ENCODE data around the gene GLRA1.

The GLRA1 gene

DNA sequence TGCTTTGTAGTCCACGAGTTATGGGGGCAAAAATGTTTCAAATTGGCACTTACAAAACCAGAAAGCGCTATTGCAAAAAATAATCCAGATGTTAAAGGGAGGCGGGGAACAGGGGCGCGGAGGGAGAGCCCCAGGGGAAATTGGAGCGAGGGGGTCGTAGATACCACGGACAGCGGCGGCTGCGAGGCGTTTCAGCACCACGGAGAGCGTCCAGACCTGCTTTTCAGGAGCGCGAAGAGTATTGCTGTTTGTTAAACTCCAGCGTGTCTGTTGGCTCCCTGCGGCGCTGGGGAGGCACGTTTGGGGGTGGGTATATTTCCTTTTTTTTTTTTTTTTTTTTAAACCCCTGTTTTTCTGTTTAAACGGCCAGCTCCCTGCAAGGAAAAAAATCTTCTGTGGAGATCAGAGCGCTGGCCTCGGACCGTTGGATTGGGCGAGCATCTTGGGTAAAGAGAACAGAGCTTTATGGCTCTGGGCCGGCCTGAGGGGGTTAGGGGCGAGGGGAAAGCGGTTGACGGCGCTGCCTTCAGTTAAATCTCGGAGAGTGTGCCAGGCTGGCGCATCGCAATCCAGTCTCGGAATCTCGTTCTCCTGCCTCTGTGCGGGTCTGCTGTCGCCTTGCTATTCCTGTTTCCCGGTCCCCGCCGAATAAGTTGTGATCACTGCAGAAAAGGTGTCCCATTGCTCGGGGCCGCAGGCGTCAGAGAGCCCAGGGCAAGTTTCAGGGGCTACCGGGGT is at the start of gene GLRA1:
Gene GLRA1 (minus strand): TSS at position 288 of the 738 bp plus-strand sequence. CDS start 302 bp downstream, outside the sequence.
- no peak within 1 kb of the TSS for H3K4me3 ChIP-seq (ENCODE audit: low read length in 2 of 2)

DNA sequence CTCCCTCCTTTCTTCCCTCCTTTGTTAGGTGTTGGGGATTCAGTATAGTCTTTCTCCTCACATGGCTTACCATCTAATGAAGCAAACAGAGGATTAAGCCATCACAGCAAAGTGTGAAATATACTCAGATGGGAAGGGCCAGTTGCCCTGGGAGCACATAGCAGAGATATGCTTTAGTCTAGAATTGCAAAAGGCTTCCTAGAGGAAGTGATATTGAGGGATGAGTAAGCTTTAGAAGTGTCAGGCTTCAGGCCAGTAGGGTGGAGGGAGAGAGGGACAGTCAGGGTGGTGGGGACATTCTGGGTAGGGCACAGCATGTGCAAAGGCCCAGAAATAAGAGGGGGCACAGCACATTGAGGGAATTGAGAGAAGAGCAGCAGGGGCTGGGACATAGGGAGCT is 46.2 kb upstream of the GLRA1 start:
- no peaks in the 10 kb centered on the region for H3K4me1 ChIP-seq (ENCODE audit: control insufficient read depth, insufficient read depth, low read length)
- H3K27me3 ChIP-seq (ENCODE audit: control insufficient read depth in 1 of 2, insufficient read depth in 2 of 2, low read length in 2 of 2): no peaks in the 10 kb centered on the region
- H3K27ac ChIP-seq (ENCODE audit: low read length): no peak overlapping the region
- no peaks in the 10 kb centered on the region for H3K36me3 ChIP-seq (ENCODE audit: control insufficient read depth in 2 of 2, insufficient read depth in 2 of 2, low read length in 2 of 2)
- H3K9ac ChIP-seq (ENCODE audit: low read length in 2 of 2): no peak overlapping the region
- H3K4me3 ChIP-seq (ENCODE audit: low read length in 2 of 2): no peak overlapping the region
- H3K9me3 ChIP-seq (ENCODE audit: control insufficient read depth in 2 of 2, low read length in 2 of 2): peaks cover 3 to 4% of the 10 kb centered on the region in 2 donors

More for the DNA sequence above, at the start of gene GLRA1:
- Histone ChIP-seq H3K4me1 (ENCODE audit: control insufficient read depth, insufficient read depth, low read length) (no peaks in the 10 kb centered on the region), H3K9ac (ENCODE audit: low read length in 2 of 2) (no peak within 1 kb of the TSS), H3K9me3 (ENCODE audit: control insufficient read depth in 2 of 2, low read length in 2 of 2) (peaks cover 2% of the 10 kb centered on the region in 2 donors), H3K36me3 (ENCODE audit: control insufficient read depth in 2 of 2, insufficient read depth in 2 of 2, low read length in 2 of 2) (no peaks in the 10 kb centered on the region), H3K27me3 (ENCODE audit: control insufficient read depth in 1 of 2, insufficient read depth in 2 of 2, low read length in 2 of 2) (peaks cover 4 to 19% of the 10 kb centered on the region in 2 donors), H3K27ac (ENCODE audit: low read length) (no peak within 1 kb of the TSS)

DNA sequence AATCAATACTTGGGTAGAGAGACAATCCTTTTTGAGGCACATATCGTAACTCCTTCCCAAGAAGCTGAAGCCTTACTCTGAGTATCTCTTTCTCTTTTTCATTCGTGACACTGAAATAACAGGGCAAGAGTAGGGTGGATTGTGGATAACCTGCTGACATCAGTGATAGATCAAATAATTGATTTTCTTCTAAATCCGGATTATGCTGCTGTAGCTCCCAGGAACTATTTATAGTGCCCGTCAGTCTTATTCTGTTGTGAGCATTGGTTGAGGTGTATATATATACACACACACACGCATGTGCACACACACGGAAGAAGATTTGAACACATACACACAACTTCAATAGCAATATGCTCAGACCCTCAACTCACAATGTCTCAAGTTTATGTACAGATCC is 43.2 kb upstream of the GLRA1 start:
- Histone ChIP-seq H3K9me3 (ENCODE audit: control insufficient read depth in 2 of 2, low read length in 2 of 2) (peaks cover 3 to 4% of the 10 kb centered on the region in 2 donors), H3K27ac (ENCODE audit: low read length) (no peak overlapping the region), H3K36me3 (ENCODE audit: control insufficient read depth in 2 of 2, insufficient read depth in 2 of 2, low read length in 2 of 2) (no peaks in the 10 kb centered on the region), H3K27me3 (ENCODE audit: control insufficient read depth in 1 of 2, insufficient read depth in 2 of 2, low read length in 2 of 2) (no peaks in the 10 kb centered on the region), H3K4me3 (ENCODE audit: low read length in 2 of 2) (no peak overlapping the region), H3K4me1 (ENCODE audit: control insufficient read depth, insufficient read depth, low read length) (no peaks in the 10 kb centered on the region), H3K9ac (ENCODE audit: low read length in 2 of 2) (no peak overlapping the region)

DNA sequence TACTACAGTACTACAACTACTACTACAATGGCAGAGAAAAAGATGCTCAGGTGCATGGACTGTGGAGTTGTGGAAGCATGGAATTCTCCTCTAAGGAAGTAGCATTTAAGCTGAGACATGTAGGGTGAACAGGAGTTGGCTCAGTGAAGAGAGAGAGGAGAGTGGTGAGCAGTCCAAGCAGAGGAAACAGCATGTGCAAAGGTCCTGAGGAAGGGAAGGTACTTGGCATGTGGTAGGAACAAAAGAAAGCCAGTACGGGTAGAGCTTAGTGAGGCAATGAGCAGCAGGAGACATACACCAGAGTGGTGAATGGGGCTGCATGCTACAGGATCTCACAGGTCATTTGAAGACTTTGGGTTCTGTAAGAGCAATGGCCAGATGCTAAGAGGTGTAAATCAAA is 41.4 kb upstream of the GLRA1 start:
- Histone ChIP-seq H3K9me3 (ENCODE audit: control insufficient read depth in 2 of 2, low read length in 2 of 2) (peaks cover 3 to 4% of the 10 kb centered on the region in 2 donors), H3K4me3 (ENCODE audit: low read length in 2 of 2) (no peak overlapping the region), H3K36me3 (ENCODE audit: control insufficient read depth in 2 of 2, insufficient read depth in 2 of 2, low read length in 2 of 2) (no peaks in the 10 kb centered on the region), H3K4me1 (ENCODE audit: control insufficient read depth, insufficient read depth, low read length) (no peaks in the 10 kb centered on the region), H3K27ac (ENCODE audit: low read length) (no peak overlapping the region), H3K27me3 (ENCODE audit: control insufficient read depth in 1 of 2, insufficient read depth in 2 of 2, low read length in 2 of 2) (no peaks in the 10 kb centered on the region), H3K9ac (ENCODE audit: low read length in 2 of 2) (no peak overlapping the region)

DNA sequence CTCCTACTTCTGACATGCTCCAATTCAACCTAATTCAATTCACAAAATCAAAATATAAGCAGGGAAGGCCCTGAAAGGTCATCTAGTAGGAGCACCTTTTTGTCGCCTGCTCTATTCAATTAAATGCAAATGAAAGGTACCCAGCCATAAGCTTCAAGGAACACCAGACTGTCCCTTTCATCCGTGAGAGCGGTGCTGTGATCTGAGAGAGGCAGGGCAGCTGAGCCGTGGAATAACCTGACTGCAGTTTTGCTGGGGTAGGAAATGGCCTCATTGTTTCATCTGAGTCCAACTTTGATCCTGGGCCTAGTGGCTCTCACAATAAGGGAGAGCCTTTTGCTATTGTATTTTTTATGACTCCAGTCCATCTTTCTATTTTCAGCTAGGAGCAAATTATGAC is 39.8 kb upstream of the GLRA1 start:
- Histone ChIP-seq H3K36me3 (ENCODE audit: control insufficient read depth in 2 of 2, insufficient read depth in 2 of 2, low read length in 2 of 2) (no peaks in the 10 kb centered on the region), H3K27ac (ENCODE audit: low read length) (no peak overlapping the region), H3K9me3 (ENCODE audit: control insufficient read depth in 2 of 2, low read length in 2 of 2) (peaks cover 3 to 4% of the 10 kb centered on the region in 2 donors), H3K4me1 (ENCODE audit: control insufficient read depth, insufficient read depth, low read length) (no peaks in the 10 kb centered on the region), H3K4me3 (ENCODE audit: low read length in 2 of 2) (no peak overlapping the region), H3K9ac (ENCODE audit: low read length in 2 of 2) (no peak overlapping the region), H3K27me3 (ENCODE audit: control insufficient read depth in 1 of 2, insufficient read depth in 2 of 2, low read length in 2 of 2) (no peaks in the 10 kb centered on the region)

DNA sequence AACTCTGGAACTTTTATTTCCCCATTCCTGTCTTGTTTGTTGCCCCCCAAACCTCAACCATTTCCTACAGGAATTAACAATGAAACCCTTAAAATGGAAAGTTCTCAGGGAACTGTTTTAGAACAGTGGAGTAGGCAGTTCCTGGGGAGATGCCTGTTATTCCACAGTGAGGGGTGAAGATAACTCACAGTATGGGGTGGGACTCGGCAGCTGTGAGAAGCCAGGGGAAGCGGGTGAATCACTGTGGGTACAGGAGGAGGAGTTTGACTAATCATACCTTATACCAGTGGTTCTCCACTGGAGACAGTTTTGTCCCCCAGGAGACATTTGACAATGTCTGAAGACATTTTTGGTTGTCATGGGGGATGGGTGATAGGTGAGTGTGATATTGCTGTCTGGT is 36.9 kb upstream of the GLRA1 start:
- no peaks in the 10 kb centered on the region for H3K4me1 ChIP-seq (ENCODE audit: control insufficient read depth, insufficient read depth, low read length)
- H3K27me3 ChIP-seq (ENCODE audit: control insufficient read depth in 1 of 2, insufficient read depth in 2 of 2, low read length in 2 of 2): no peaks in the 10 kb centered on the region
- peaks cover 3 to 4% of the 10 kb centered on the region in 2 donors for H3K9me3 ChIP-seq (ENCODE audit: control insufficient read depth in 2 of 2, low read length in 2 of 2)
- no peak overlapping the region for H3K27ac ChIP-seq (ENCODE audit: low read length)
- H3K4me3 ChIP-seq (ENCODE audit: low read length in 2 of 2): no peak overlapping the region
- H3K9ac ChIP-seq (ENCODE audit: low read length in 2 of 2): no peak overlapping the region
- H3K36me3 ChIP-seq (ENCODE audit: control insufficient read depth in 2 of 2, insufficient read depth in 2 of 2, low read length in 2 of 2): no peaks in the 10 kb centered on the region

DNA sequence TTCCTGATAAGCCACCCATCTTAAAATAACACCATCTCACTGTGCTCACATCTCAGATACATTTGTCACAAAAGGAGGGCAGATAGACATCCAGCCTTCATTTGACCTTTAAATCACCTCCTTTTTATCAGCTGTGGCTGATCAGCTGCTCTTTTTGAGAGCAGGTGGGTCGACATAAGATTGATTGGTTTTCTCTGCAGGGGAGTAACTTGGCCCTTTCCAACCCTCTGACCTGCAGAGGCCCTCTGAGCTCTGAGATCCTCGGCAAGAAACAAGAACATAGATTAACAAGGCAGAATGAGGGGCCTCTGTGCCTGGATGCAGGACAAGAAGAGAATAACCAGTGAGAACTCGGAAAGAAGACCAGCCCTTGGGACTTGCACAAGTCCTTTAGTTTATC is 33.5 kb upstream of the GLRA1 start:
- Histone ChIP-seq H3K4me3 (ENCODE audit: low read length in 2 of 2) (no peak overlapping the region), H3K9ac (ENCODE audit: low read length in 2 of 2) (no peak overlapping the region), H3K27me3 (ENCODE audit: control insufficient read depth in 1 of 2, insufficient read depth in 2 of 2, low read length in 2 of 2) (no peaks in the 10 kb centered on the region), H3K9me3 (ENCODE audit: control insufficient read depth in 2 of 2, low read length in 2 of 2) (no peaks in the 10 kb centered on the region), H3K4me1 (ENCODE audit: control insufficient read depth, insufficient read depth, low read length) (no peaks in the 10 kb centered on the region), H3K27ac (ENCODE audit: low read length) (no peak overlapping the region), H3K36me3 (ENCODE audit: control insufficient read depth in 2 of 2, insufficient read depth in 2 of 2, low read length in 2 of 2) (no peaks in the 10 kb centered on the region)

DNA sequence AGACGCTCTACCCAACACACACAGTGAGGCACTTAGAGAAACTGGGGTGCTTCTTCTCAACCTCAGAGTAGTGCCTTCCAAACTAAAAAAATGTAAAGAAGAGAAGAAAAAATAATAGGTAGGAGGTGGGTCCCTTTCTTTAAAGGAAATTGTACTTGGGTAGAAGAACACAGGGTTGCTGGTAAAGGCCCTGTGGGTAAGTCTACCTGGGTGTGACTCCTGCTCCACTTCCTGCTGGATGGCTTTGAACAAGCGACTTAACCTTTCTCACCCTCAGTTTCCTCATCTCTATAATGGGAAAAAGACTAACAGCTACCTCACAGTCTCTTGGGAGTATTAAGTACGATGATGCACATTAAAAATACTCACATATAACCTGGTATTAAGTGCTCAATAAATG is 32.1 kb upstream of the GLRA1 start:
- Histone ChIP-seq H3K4me3 (ENCODE audit: low read length in 2 of 2) (no peak overlapping the region), H3K9me3 (ENCODE audit: control insufficient read depth in 2 of 2, low read length in 2 of 2) (no peaks in the 10 kb centered on the region), H3K27ac (ENCODE audit: low read length) (no peak overlapping the region), H3K27me3 (ENCODE audit: control insufficient read depth in 1 of 2, insufficient read depth in 2 of 2, low read length in 2 of 2) (no peaks in the 10 kb centered on the region), H3K36me3 (ENCODE audit: control insufficient read depth in 2 of 2, insufficient read depth in 2 of 2, low read length in 2 of 2) (no peaks in the 10 kb centered on the region), H3K4me1 (ENCODE audit: control insufficient read depth, insufficient read depth, low read length) (no peaks in the 10 kb centered on the region), H3K9ac (ENCODE audit: low read length in 2 of 2) (no peak overlapping the region)

DNA sequence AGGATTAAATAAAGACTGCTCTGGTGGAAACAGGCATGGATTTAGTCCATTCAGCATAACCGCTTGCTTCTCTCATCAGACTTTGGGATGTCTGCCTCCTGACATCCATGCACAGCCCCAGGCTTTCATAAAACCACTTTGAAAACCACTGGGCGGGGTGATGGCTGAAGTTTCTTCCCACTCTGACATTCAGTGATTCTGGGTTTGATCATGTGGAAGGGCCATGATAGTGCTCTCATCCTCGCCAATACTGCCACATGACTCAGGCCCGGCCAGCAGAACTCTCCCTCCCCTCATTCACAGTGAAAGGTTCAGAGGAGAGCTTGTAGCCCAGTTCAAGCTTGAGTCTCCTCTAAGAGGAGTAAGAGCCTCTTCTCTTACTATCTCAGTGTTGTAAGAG is 29.6 kb upstream of the GLRA1 start:
- Histone ChIP-seq H3K9ac (ENCODE audit: low read length in 2 of 2) (no peak overlapping the region), H3K4me1 (ENCODE audit: control insufficient read depth, insufficient read depth, low read length) (no peaks in the 10 kb centered on the region), H3K27ac (ENCODE audit: low read length) (no peak overlapping the region), H3K4me3 (ENCODE audit: low read length in 2 of 2) (no peak overlapping the region), H3K27me3 (ENCODE audit: control insufficient read depth in 1 of 2, insufficient read depth in 2 of 2, low read length in 2 of 2) (no peaks in the 10 kb centered on the region), H3K36me3 (ENCODE audit: control insufficient read depth in 2 of 2, insufficient read depth in 2 of 2, low read length in 2 of 2) (no peaks in the 10 kb centered on the region), H3K9me3 (ENCODE audit: control insufficient read depth in 2 of 2, low read length in 2 of 2) (no peaks in the 10 kb centered on the region)

DNA sequence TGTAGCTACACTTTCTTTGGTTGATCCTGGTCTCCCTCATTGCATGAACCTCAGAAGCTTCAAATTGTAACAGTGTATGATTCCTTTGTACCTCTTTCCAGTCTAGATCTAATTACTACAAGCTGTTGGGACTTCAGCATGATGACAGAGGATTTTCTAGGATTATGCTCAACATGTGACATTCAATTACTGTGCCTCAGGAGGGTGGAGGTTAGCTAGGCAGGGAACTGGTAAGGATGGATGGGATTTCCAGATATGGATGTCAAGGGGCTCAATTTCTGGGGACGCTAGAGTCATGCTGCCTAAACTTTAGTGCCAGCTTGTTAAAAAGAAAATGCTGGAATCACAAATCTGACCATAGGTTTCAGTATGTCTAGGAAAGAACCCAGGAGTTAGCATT is 29.2 kb upstream of the GLRA1 start:
- no peaks in the 10 kb centered on the region for H3K9me3 ChIP-seq (ENCODE audit: control insufficient read depth in 2 of 2, low read length in 2 of 2)
- H3K4me1 ChIP-seq (ENCODE audit: control insufficient read depth, insufficient read depth, low read length): no peaks in the 10 kb centered on the region
- no peaks in the 10 kb centered on the region for H3K27me3 ChIP-seq (ENCODE audit: control insufficient read depth in 1 of 2, insufficient read depth in 2 of 2, low read length in 2 of 2)
- no peak overlapping the region for H3K9ac ChIP-seq (ENCODE audit: low read length in 2 of 2)
- no peak overlapping the region for H3K27ac ChIP-seq (ENCODE audit: low read length)
- H3K4me3 ChIP-seq (ENCODE audit: low read length in 2 of 2): no peak overlapping the region
- H3K36me3 ChIP-seq (ENCODE audit: control insufficient read depth in 2 of 2, insufficient read depth in 2 of 2, low read length in 2 of 2): no peaks in the 10 kb centered on the region

DNA sequence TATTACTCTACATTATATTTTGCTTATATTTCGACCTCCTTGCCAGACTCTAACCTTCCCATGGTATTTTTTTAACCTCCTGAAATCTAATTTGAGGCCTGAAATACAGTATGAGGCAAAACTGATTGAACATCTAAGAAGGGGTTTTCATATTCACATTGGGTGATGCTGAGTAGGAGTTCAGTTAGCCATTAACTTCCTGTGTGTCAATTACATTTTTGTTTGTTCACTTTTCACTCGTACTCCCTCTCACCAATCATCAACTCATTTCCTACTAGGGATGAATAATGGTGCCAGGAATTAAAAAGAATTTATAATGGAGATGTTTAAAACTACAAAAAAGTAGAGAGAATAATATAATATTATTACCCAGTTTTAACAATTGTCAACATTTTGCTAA is 27.6 kb upstream of the GLRA1 start:
- H3K4me1 ChIP-seq (ENCODE audit: control insufficient read depth, insufficient read depth, low read length): no peaks in the 10 kb centered on the region
- no peaks in the 10 kb centered on the region for H3K36me3 ChIP-seq (ENCODE audit: control insufficient read depth in 2 of 2, insufficient read depth in 2 of 2, low read length in 2 of 2)
- H3K9ac ChIP-seq (ENCODE audit: low read length in 2 of 2): no peak overlapping the region
- H3K9me3 ChIP-seq (ENCODE audit: control insufficient read depth in 2 of 2, low read length in 2 of 2): no peaks in the 10 kb centered on the region
- no peaks in the 10 kb centered on the region for H3K27me3 ChIP-seq (ENCODE audit: control insufficient read depth in 1 of 2, insufficient read depth in 2 of 2, low read length in 2 of 2)
- H3K4me3 ChIP-seq (ENCODE audit: low read length in 2 of 2): no peak overlapping the region
- no peak overlapping the region for H3K27ac ChIP-seq (ENCODE audit: low read length)
